Measurements from ENCODE around the gene SWSAP1.

- TF ChIP-seq, protein P1, sequence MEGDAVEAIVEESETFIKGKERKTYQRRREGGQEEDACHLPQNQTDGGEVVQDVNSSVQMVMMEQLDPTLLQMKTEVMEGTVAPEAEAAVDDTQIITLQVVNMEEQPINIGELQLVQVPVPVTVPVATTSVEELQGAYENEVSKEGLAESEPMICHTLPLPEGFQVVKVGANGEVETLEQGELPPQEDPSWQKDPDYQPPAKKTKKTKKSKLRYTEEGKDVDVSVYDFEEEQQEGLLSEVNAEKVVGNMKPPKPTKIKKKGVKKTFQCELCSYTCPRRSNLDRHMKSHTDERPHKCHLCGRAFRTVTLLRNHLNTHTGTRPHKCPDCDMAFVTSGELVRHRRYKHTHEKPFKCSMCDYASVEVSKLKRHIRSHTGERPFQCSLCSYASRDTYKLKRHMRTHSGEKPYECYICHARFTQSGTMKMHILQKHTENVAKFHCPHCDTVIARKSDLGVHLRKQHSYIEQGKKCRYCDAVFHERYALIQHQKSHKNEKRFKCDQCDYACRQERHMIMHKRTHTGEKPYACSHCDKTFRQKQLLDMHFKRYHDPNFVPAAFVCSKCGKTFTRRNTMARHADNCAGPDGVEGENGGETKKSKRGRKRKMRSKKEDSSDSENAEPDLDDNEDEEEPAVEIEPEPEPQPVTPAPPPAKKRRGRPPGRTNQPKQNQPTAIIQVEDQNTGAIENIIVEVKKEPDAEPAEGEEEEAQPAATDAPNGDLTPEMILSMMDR (conservative IDR thresholded peaks at IDR 0.05; ENCODE audit: low read length), result no peak
- no peak for TF ChIP-seq EZH2phosphoT487 (IDR thresholded peaks at IDR 0.05; ENCODE audit: borderline replicate concordance)
Measured at GRCh38 chr19:11342429-11342828, 32.0 kb upstream of the SWSAP1 start.

All from Loucy (cell line).